NCI-H2227 treated with DMSO at 0.1 percent for 48 hours (cell line): ENCODE results near the gene AIPL1.

Source experiments
- DNase-seq: peaks from one replicate; lab custom pipeline; 2025; lab: John Stamatoyannopoulos, UW

AIPL1 gene

GRCh38 chr17:6467567-6467966, 32.6 kb upstream of the AIPL1 start:
- no peak for DNase-seq

DNA sequence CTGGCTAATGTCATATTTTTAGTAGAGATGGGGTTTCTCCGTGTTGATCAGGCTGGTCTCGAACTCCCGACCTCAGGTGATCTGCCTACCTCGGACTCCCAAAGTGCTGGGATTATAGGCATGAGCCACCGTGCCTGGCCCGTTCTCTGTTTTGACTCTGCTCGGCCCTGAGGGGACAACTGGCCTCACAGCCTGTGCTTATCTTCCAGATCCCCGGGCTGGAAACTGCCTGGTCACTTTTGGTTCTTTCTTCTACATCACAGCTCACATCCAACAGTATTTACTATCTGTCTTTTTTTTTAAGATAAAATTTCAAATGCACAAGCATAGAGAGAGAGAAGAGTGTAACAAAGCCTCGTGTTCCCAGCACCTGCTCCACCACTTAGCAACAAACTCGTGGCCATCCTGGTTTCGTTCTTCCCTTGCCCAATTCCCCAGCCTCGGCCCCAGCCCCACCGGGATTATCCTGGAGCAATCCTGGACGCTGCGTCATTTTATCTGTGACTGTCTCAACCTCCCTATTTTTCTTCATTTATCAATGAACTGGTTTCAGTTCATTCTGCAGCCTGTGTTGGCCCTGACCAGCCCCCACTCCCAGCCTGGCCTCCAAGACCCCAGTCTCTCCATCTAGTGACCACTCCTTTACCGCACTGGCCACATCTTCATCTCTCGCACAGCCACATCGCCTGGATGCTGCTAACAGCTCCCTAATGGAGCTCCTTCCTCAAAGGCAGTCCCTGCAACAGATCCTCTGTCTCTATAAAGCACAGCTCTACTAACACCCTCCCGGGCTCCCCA, 30.5 kb upstream of the AIPL1 start:
- no peak for DNase-seq

DNA sequence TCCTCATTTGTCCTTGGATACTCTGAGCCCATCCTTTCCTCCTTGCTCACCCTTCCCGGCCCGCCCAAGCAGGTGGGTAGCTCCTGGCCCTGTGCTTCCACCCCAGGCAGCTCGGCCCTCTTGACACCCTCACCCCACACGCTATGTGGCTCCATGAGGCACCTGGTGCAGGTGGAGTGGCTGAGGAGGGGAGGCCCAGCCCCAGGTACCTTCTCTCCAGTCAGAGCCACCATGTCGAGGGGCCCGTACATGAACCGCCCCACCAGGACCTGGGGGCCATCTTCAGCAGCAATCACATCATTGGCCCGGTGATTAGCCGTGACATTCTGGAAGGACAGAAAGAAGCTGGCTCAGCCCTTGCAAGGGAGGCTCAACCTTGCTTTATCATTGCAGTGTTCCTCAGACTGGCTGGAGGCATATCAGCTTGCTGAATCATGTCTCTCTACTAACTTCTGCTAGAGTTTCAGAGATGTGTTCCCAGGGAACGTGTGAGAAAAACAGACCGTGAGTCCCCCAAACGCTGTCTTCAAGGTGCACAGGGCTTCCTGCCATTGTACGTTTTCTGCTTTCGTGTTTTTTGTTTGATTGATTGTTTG, 29.6 kb upstream of the AIPL1 start:
- no peak for DNase-seq

DNA sequence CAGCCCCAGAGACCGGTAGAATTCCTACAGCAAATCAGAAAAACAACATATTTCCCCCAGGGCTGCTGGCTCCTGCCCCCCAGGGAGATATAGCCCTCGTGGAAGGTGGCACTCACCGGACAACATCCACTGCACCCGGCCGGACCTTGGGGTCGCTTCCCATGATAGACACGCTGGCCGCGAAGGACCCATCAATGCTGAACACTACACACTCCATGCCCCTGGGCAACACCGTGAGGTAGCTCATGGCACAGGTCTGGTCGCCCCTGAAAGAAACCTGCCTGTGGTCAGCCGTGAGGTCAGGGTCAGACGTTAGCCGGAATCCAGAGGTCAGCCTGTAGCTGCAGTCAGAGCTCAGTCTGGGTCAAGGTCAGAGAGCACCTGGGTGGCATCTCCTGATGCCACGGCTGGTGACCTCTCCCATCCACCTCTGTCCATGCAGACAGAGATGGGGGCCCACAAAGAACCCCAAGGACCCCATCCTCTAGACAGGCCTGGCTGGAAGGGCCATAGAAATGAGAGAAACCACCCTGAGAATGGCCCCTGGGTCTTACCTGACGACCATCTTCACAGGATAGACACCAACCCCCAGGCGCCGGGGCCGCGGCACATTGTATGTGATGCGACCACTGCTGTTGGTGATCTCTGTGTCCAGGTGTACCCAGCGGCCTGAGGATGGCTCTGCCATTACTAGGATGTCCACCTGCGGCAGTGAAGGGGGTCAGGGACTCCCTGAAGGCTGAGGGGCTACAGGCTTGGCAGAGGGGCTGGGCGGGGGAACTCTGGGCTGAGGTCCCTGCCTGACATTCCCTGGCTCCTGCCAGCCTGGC, 28.9 kb upstream of the AIPL1 start:
- no peak for DNase-seq

- DNase-seq, result no peak
Measured at GRCh38 chr17:6462692-6463091, 27.8 kb upstream of the AIPL1 start.

DNA sequence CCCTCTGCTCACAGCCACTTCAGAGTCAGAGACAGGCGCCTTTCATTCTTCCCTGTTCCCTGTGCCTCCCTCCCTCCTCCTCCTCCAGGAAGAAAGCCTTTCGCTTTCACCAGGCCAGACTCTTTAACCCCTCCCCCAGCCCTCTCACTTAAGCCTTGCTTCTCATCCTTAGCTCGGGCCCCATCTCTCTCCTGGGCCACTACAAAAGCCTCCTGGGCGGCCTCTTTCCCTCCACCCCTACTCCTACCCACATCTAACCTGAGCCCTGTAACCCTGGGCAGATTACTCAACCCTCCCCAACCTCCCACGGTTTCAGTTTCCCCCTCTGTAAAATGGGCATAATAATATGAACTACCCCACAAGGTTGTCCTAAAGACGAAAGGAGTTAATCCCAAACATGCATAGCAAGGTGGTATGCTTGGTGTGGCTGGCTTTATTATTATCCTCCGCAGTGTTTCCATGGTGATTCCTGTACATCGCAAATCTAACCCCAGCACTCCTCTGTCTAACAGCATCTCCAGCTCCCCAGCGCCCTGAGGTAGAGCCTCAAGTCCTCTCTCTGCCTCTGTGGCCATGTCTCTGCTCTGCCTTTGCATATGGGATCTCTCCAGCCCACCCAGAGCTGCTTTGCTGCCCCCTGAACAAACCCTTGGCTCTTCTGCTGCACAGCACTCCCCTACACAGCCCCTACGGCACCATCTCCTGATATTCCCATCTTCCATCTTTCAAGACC, 27.0 kb upstream of the AIPL1 start:
- no peak for DNase-seq

DNA sequence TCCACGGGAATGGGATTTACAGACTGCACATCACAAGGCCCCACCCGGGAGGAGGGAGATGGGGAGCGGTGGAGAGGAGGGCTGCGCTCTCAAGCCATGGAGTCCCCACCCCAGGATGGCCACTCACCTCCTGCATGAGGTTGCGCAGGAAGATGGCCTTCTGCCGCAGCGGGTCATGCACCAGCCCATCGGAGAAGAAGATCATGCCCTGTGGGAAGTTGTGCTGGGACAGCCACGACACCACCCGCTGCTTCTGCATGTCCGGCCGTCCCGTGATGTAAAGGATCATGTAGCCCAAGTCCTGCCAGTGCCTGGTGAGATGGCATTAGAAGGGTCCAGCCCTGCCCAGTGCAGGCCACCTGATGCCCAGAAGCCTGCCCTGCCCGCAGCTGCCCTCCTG, 26.3 kb upstream of the AIPL1 start:
- DNase-seq, result no peak

DNA sequence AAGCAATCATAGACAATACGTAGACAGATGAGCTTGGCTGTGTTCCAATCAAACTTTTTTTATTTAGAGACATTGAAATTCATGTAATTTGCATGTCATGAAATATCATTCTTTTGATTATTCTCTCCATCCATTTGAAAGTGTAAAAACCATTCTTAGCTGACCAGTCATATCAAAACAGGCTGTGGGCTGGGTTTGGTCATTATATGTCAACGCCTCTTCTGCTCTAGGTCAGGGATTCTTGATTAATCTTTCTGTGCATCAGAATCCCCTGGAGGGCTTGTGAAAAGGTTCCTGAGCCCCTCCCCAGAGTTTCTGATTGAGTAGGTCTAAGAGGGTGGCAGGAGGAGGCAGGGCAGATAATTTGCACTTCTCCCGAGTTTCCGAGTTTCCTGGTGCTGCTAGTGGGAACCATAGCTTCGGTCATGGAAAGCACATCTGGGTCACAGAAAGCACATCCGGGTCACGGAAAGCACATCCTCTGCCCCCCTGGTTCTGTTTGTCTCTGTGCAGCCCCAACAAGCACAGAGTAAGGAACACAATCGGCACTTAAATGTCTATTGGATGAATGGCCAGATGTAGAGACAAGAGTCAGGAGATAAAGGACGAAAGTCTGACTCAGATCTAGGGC, 25.7 kb upstream of the AIPL1 start:
- DNase-seq, result no peak

- DNase-seq, result no peak
Measured at GRCh38 chr17:6458460-6458950, 23.6 kb upstream of the AIPL1 start.

GRCh38 chr17:6457688-6458459, 23.0 kb upstream of the AIPL1 start:
- DNase-seq, result no peak

- DNase-seq, result no peak
Measured at GRCh38 chr17:6456914-6457687, 22.2 kb upstream of the AIPL1 start.

- DNase-seq, result no peak
Measured at GRCh38 chr17:6456321-6456720, 21.4 kb upstream of the AIPL1 start.

DNA sequence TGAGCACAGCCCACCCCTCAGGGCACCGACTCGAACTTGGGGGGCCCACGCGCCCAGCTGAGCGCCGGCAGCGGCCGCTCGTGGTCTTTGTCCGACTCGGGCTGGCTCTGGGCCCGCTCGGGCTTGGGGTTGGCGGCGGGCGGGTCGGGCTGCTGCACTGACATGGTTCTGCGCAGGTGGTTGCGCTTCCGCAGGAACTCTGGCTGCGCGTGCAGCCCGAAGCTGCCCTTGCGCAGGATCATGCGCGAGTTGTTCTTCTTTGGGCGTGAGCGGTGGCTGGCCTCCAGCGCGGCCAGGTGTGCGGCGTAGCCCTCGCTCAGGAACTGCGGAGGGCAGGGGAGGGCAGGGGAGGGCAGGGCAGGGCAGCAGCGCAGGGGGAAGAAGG, 20.4 kb upstream of the AIPL1 start:
- DNase-seq, result no peak

GRCh38 chr17:6454495-6455320, 19.8 kb upstream of the AIPL1 start:
- no peak for DNase-seq

DNA sequence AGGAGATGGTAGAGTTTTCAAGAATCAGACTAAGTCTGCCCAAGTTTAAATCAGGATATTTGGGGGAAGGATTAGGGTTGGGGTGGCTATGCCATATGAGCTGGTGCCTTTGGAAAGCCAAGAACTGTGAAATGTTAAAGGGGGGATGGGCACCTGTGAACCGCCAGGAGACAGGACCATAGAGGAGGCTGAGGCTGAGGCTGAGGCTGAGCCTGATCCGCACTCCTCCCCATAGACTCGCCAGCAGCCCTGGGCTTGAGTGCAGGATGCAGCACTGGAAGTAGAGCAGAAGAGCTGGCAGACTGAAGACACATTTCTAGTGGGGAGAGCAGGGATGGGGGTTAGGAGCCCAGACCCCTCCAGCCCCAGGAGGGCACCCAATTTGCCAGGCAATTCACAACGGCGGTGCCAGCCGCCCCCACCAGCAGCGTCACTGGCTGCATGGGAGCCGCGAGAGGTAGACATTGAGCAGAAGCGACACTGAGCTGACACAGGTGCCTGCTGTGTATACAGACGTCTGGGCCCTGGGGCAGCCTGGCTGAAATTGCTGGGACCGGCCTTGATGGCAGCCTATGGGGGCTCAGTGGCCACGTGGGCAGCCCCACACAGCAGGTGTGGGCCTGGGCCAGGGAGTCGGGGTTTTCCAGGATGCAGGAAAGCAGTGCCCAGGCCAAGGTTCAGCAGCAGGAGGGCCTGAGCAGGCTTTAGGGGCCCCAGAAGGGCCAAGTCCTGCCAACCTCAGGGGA, 18.5 kb upstream of the AIPL1 start:
- DNase-seq, result no peak

DNA sequence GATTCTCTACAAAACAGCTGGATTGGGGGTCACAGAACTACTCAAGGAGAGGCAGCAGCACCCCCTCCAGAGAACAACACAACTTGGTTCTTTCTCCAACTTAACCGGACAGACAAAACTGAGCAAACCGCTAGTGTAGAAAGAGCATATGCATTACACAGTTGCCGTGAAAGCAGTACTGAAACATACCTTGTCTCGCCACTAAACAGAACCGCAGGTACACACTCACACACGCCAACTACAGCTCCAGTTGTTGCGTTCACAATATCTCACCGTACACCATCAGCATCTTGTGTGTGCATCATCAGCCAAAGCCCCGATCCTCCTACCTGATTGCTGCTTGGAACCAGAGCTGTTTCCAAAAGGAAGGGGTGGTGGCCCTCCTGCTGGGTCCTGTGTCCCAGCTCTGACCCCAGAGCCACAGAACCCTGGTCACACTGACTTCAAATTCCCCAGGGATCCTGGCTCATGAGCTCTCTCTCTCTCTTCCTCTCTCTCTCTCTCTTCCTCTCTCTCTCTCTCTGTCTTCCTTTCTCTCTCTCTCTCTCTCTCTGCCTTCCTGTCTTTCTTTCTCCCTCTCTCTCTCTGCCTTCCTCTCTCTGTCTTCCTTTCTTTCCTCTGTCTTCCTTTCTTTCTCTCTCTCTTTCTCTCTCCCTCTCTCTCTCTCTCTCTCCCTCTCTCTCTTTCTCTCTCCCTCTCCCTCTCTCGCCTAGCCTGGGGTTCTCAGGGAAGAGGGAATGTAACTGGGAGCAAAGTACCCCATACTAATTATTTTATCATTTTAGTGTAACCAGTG, 17.7 kb upstream of the AIPL1 start:
- no peak for DNase-seq
